Tibial artery (tissue), 4 donors: ENCODE results near the gene TRMT1.

Source experiments
- DNase-seq, 2 donors: peaks; one replicate each; pipeline ENCODE4 v3.0.0-alpha.2; 2019
- H3K27ac ChIP-seq, 2 donors: fragments of 200-600 bp; sonication (generic) in 1 of 2; 1 replicate in 1 of 2; 2 replicates in 1 of 2; pipeline ENCODE4 v1.5.1; 2018 to 2019; ENCODE audit warnings: mild to moderate bottlenecking in 1 of 2
- H3K27me3 ChIP-seq, 2 donors: fragments of 200-600 bp; sonication (generic) in 1 of 2; one replicate each; pipeline versions ENCODE4 v1.5.1 to v1.6.0; 2016 to 2019
- H3K36me3 ChIP-seq, 3 donors: fragments of 200-600 bp; sonication (generic) in 2 of 3; one replicate each; pipeline ENCODE4 v1.5.1; 2016 to 2019; ENCODE audit warnings: mild to moderate bottlenecking in 2 of 3
- H3K4me1 ChIP-seq, 4 donors: fragments of 200-600 bp; sonication (generic) in 2 of 4; 1 replicate in 3 of 4; 2 replicates in 1 of 4; pipeline ENCODE4 v1.5.1; 2016 to 2019
- H3K4me3 ChIP-seq, 2 donors: fragments of 200-600 bp; sonication (generic) in 1 of 2; 1 replicate in 1 of 2; 2 replicates in 1 of 2; pipeline ENCODE4 v1.5.1; 2018 to 2019; ENCODE audit warnings: mild to moderate bottlenecking in 2 of 2
- H3K9me3 ChIP-seq, 3 donors: fragments of 200-600 bp; sonication (generic) in 1 of 3; one replicate each; pipeline ENCODE4 v1.5.1; 2016 to 2019
- CTCF ChIP-seq, 2 experiments: fragments of 200-600 bp in 1 of 2; fragments of 450-650 bp in 1 of 2; IDR thresholded peaks; one replicate each; pipeline ENCODE4 v1.5.1; 2017 to 2019; ENCODE audit warnings: antibody characterized with exemption in 2 of 2, mild to moderate bottlenecking in 1 of 2, moderate library complexity in 1 of 2
- intact Hi-C: fragments of 100-400 bp; cut with DNase I; formaldehyde crosslinking; loops from one replicate; pipeline ENCODE4 v1.15.0; 2023; ENCODE audit warnings: low total_unique reads

TRMT1 gene

GRCh38 chr19:13089857-13090507, 26.6 kb downstream of the TRMT1 start:
- peak overlapping the region; percentile 90 to 94 for H3K27ac ChIP-seq
- no peaks in the 10 kb centered on the region for H3K27me3 ChIP-seq
- intact Hi-C loops = no loop called here

GRCh38 chr19:13089139-13089856, 27.2 kb downstream of the TRMT1 start:
- no peak overlapping the region for H3K4me3 ChIP-seq
- TF ChIP-seq CTCF (IDR thresholded peaks at IDR 0.05) = peak; percentile 31 to 32
- DNase-seq = no peak
- peaks cover 14 to 93% (median 71%) of the 10 kb centered on the region in 4 donors for H3K4me1 ChIP-seq
- intact Hi-C loops = no loop called here
- no peaks in the 10 kb centered on the region for H3K9me3 ChIP-seq
- peaks cover 4 to 41% (median 10%) of the 10 kb centered on the region in 3 donors for H3K36me3 ChIP-seq
- no peaks in the 10 kb centered on the region for H3K27me3 ChIP-seq
- peak overlapping the region; percentile 90 to 94 for H3K27ac ChIP-seq

More at GRCh38 chr19:13089857-13090507, 26.6 kb downstream of the TRMT1 start:
- H3K4me1 ChIP-seq = peaks cover 14 to 93% (median 74%) of the 10 kb centered on the region in 4 donors
- no peak overlapping the region for H3K4me3 ChIP-seq
- H3K36me3 ChIP-seq = peaks cover 4 to 46% (median 13%) of the 10 kb centered on the region in 3 donors
- no peak for TF ChIP-seq CTCF (IDR thresholded peaks at IDR 0.05)
- no peaks in the 10 kb centered on the region for H3K9me3 ChIP-seq
- DNase-seq = no peak

GRCh38 chr19:13087795-13088537, 28.6 kb downstream of the TRMT1 start:
- no peak for TF ChIP-seq CTCF (IDR thresholded peaks at IDR 0.05)
- Histone ChIP-seq H3K36me3 (peaks cover 10 to 50% (median 11%) of the 10 kb centered on the region in 3 donors), H3K27me3 (no peaks in the 10 kb centered on the region), H3K9me3 (no peaks in the 10 kb centered on the region), H3K27ac (peak overlapping the region; percentile 90 to 94), H3K4me3 (peak overlapping the region in 1 of 2 donors; percentile 13), H3K4me1 (peaks cover 14 to 85% (median 62%) of the 10 kb centered on the region in 4 donors)
- no peak for DNase-seq
- intact Hi-C loops = no loop called here

GRCh38 chr19:13087295-13087694, 29.2 kb downstream of the TRMT1 start:
- peaks cover 14 to 85% (median 62%) of the 10 kb centered on the region in 4 donors for H3K4me1 ChIP-seq

More at GRCh38 chr19:13087295-13087694, 29.2 kb downstream of the TRMT1 start:
- no peaks in the 10 kb centered on the region for H3K27me3 ChIP-seq
- peak overlapping the region; percentile 90 to 94 for H3K27ac ChIP-seq
- intact Hi-C loops = no loop called here
- H3K9me3 ChIP-seq = no peaks in the 10 kb centered on the region
- H3K4me3 ChIP-seq = no peak overlapping the region
- no peak for TF ChIP-seq CTCF (IDR thresholded peaks at IDR 0.05)
- H3K36me3 ChIP-seq = peaks cover 10 to 57% (median 11%) of the 10 kb centered on the region in 3 donors
- no peak for DNase-seq
